ENCODE data around the gene SPSB1. TPM values are rescaled to one million over a fixed set of nuclear protein-coding genes. Genes with fewer than 3 reads are reported as not detected.

Gene SPSB1
- polyA plus RNA-seq, 1 donor from 2014 or later, result 1.4 TPM

GRCh38 chr1:9315411-9316079 lies 22.9 kb downstream of the SPSB1 start:
- Histone ChIP-seq H4K20me1 (ENCODE audit: insufficient read depth) (no peaks in the 10 kb centered on the region), H3K9ac (ENCODE audit: low read length) (no peak overlapping the region), H3K9me2 (ENCODE audit: insufficient read depth, low read length) (no peaks in the 10 kb centered on the region), H3K27me3 (ENCODE audit: insufficient read depth, low read depth, low read length) (no peaks in the 10 kb centered on the region), H3K79me2 (replicated peaks; ENCODE audit: insufficient read depth, low read length) (no peaks in the 10 kb centered on the region), H3K9me3 (ENCODE audit: low read length) (no peaks in the 10 kb centered on the region), H3K27ac (ENCODE audit: low read length) (no peak overlapping the region), H2AFZ (ENCODE audit: low read depth, low read length) (no peak overlapping the region), H3F3A (ENCODE audit: insufficient read depth, low read length, poor library complexity, severe bottlenecking) (no peaks in the 10 kb centered on the region), H3K4me3 (ENCODE audit: low read length) (no peak overlapping the region), H3K36me3 (ENCODE audit: insufficient read depth, low read length) (no peaks in the 10 kb centered on the region), H3K4me2 (ENCODE audit: low read length) (no peak overlapping the region)
- no peak for TF ChIP-seq MXI1 (conservative IDR thresholded peaks at IDR 0.05; ENCODE audit: poor library complexity, severe bottlenecking)
- TF ChIP-seq CTCF (IDR thresholded peaks at IDR 0.05; ENCODE audit: poor library complexity, severe bottlenecking), result no peak
- TF ChIP-seq EZH2 (IDR thresholded peaks at IDR 0.05; ENCODE audit: borderline replicate concordance, insufficient read depth, low read length, poor library complexity, severe bottlenecking), result no peak
- TF ChIP-seq TAF1 (IDR thresholded peaks at IDR 0.05; ENCODE audit: low read depth), result no peak
- no peak for TF ChIP-seq SMC3 (conservative IDR thresholded peaks at IDR 0.05; ENCODE audit: poor library complexity)
- TF ChIP-seq POLR2AphosphoS5 (IDR thresholded peaks at IDR 0.05), result no peak
- no peak for TF ChIP-seq RAD21 (conservative IDR thresholded peaks at IDR 0.05)
- no peak for TF ChIP-seq REST (IDR thresholded peaks at IDR 0.05; ENCODE audit: borderline replicate concordance)
- TF ChIP-seq EP300 (conservative IDR thresholded peaks at IDR 0.05; ENCODE audit: poor library complexity, severe bottlenecking), result no peak

GRCh38 chr1:9316080-9316444 lies 23.4 kb downstream of the SPSB1 start:
- Histone ChIP-seq H3K4me2 (ENCODE audit: low read length) (no peak overlapping the region), H3K9ac (ENCODE audit: low read length) (no peak overlapping the region), H3K4me3 (ENCODE audit: low read length) (no peak overlapping the region), H3K27ac (ENCODE audit: low read length) (no peak overlapping the region), H3K9me3 (ENCODE audit: low read length) (no peaks in the 10 kb centered on the region), H3K9me2 (ENCODE audit: insufficient read depth, low read length) (no peaks in the 10 kb centered on the region), H3F3A (ENCODE audit: insufficient read depth, low read length, poor library complexity, severe bottlenecking) (no peaks in the 10 kb centered on the region), H4K20me1 (ENCODE audit: insufficient read depth) (no peaks in the 10 kb centered on the region), H3K36me3 (ENCODE audit: insufficient read depth, low read length) (no peaks in the 10 kb centered on the region), H2AFZ (ENCODE audit: low read depth, low read length) (no peak overlapping the region), H3K27me3 (ENCODE audit: insufficient read depth, low read depth, low read length) (no peaks in the 10 kb centered on the region), H3K79me2 (replicated peaks; ENCODE audit: insufficient read depth, low read length) (no peaks in the 10 kb centered on the region)
- TF ChIP-seq MXI1 (conservative IDR thresholded peaks at IDR 0.05; ENCODE audit: poor library complexity, severe bottlenecking) (no peak), EP300 (conservative IDR thresholded peaks at IDR 0.05; ENCODE audit: poor library complexity, severe bottlenecking) (no peak), SMC3 (conservative IDR thresholded peaks at IDR 0.05; ENCODE audit: poor library complexity) (no peak), POLR2AphosphoS5 (IDR thresholded peaks at IDR 0.05) (no peak), RAD21 (conservative IDR thresholded peaks at IDR 0.05) (no peak), CTCF (IDR thresholded peaks at IDR 0.05; ENCODE audit: poor library complexity, severe bottlenecking) (no peak), TAF1 (IDR thresholded peaks at IDR 0.05; ENCODE audit: low read depth) (no peak), REST (IDR thresholded peaks at IDR 0.05; ENCODE audit: borderline replicate concordance) (no peak), EZH2 (IDR thresholded peaks at IDR 0.05; ENCODE audit: borderline replicate concordance, insufficient read depth, low read length, poor library complexity, severe bottlenecking) (no peak)

Data from neural cell (in vitro differentiated cells).